GM12878 (cell line): ENCODE results near the gene BRD9.

Source experiments
- CBX5 ChIP-seq: sonication (generic); IDR thresholded peaks from 2 replicates; pipeline ENCODE4 v1.6.1; 2016; ENCODE audit warnings: low read depth, moderate library complexity, mild to moderate bottlenecking, inconsistent platforms
- EP300 ChIP-seq, 2 experiments: fragments of 150-350 bp in 1 of 2; IDR thresholded peaks; 2 replicates each; pipeline ENCODE4 v1.6.1; 2011 to 2012; ENCODE audit warnings: low read depth in 2 of 2, low read length in 2 of 2, borderline replicate concordance in 1 of 2, improper control_type of control experiment in 1 of 2, inconsistent platforms in 1 of 2; ENCODE audit not compliant: control insufficient read depth in 1 of 2
- SIN3A ChIP-seq: IDR thresholded peaks from 2 replicates; pipeline ENCODE4 v1.6.1; 2012; ENCODE audit warnings: low read depth, low read length, improper control_type of control experiment
- TF ChIP-seq, protein P1 (sequence below), 3 experiments: IDR thresholded peaks in 2 of 3; conservative IDR thresholded peaks in 1 of 3; 2 replicates each; pipeline ENCODE4 v1.5.1; 2011; ENCODE audit warnings: low read depth in 3 of 3, low read length in 3 of 3, mild to moderate bottlenecking in 3 of 3, control low read depth in 2 of 3, moderate library complexity in 2 of 3, inconsistent platforms in 1 of 3, mixed read lengths in 1 of 3; ENCODE audit not compliant: control insufficient read depth in 2 of 3, insufficient read depth in 1 of 3; ENCODE audit errors: extremely low read depth in 1 of 3
- TF ChIP-seq, protein P2 (sequence below): IDR thresholded peaks from 2 replicates; pipeline ENCODE4 v1.6.1; 2012; ENCODE audit warnings: low read depth, low read length, improper control_type of control experiment

DNA sequence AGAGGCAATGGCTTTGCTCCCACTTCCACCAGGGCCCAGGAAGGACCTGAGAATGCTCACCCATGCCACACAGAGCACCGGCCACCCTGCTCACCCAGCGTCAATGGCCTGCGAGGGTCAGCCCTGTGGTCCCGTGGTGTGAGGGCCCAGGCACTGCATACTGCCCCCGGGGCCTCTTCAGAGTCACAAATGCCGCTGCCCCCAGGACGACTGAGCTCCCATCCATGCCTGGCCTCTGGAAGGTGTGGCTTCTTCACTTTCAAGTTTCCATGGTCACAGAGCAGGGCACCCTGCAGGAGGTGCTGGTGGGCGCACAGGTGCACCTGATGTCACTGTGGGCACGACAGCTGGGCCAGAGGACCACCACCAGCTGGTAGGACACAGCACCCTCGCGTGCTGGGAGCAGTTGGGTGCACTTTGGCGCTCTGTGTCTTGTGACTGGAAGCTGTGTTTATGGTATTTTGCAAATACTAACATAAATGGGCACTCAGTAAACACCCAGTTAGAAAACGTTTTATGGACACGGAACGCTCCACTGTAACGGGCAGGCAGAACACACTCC is 29.3 kb downstream of the BRD9 start:
- TF ChIP-seq, protein P1, sequence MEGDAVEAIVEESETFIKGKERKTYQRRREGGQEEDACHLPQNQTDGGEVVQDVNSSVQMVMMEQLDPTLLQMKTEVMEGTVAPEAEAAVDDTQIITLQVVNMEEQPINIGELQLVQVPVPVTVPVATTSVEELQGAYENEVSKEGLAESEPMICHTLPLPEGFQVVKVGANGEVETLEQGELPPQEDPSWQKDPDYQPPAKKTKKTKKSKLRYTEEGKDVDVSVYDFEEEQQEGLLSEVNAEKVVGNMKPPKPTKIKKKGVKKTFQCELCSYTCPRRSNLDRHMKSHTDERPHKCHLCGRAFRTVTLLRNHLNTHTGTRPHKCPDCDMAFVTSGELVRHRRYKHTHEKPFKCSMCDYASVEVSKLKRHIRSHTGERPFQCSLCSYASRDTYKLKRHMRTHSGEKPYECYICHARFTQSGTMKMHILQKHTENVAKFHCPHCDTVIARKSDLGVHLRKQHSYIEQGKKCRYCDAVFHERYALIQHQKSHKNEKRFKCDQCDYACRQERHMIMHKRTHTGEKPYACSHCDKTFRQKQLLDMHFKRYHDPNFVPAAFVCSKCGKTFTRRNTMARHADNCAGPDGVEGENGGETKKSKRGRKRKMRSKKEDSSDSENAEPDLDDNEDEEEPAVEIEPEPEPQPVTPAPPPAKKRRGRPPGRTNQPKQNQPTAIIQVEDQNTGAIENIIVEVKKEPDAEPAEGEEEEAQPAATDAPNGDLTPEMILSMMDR (IDR thresholded peaks at IDR 0.05 in 2 of 3, conservative IDR thresholded peaks at IDR 0.05 in 1 of 3; ENCODE audit: control insufficient read depth in 2 of 3, extremely low read depth in 1 of 3, insufficient read depth in 1 of 3, low read depth in 3 of 3, low read length in 3 of 3) = no peak
- TF ChIP-seq SIN3A (no peak), EP300 (IDR thresholded peaks at IDR 0.05; ENCODE audit: borderline replicate concordance in 1 of 2, control insufficient read depth in 1 of 2, low read depth in 2 of 2, low read length in 2 of 2) (no peak), CBX5 (no peak)
- TF ChIP-seq, protein P2, sequence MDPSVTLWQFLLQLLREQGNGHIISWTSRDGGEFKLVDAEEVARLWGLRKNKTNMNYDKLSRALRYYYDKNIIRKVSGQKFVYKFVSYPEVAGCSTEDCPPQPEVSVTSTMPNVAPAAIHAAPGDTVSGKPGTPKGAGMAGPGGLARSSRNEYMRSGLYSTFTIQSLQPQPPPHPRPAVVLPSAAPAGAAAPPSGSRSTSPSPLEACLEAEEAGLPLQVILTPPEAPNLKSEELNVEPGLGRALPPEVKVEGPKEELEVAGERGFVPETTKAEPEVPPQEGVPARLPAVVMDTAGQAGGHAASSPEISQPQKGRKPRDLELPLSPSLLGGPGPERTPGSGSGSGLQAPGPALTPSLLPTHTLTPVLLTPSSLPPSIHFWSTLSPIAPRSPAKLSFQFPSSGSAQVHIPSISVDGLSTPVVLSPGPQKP = no peak
